CD4-positive, alpha-beta memory T cell (primary cell): ENCODE data around the gene TMIGD2. TPM values are rescaled to one million over a fixed set of nuclear protein-coding genes. Genes with fewer than 3 reads are reported as not detected.
"Not testable (repeated sequence)": the region's sequence is repeated elsewhere in the genome, so short reads cannot be mapped to it uniquely, and the experiment has no call there.

Experiments
- CTCF ChIA-PET: fragments of 350-600 bp; sonication (Branson Sonifier 250); formaldehyde crosslinking; loops from one replicate; lab custom pipeline; 2021; ENCODE audit warnings: inconsistent platforms; ENCODE audit not compliant: partially characterized antibody; lab: Charles Lee
- POLR2A ChIA-PET: fragments of 350-600 bp; sonication (Branson Sonifier 250); formaldehyde crosslinking; loops from one replicate; lab custom pipeline; 2021; ENCODE audit not compliant: partially characterized antibody; lab: Charles Lee
- DNase-seq, 5 donors: peaks; one replicate each; pipeline versions ENCODE4 v3.0.0 to v3.0.0-alpha.2; 2020 to 2022; ENCODE audit warnings: mixed read lengths in 1 of 5
- H3K27ac ChIP-seq: one replicate; pipeline ENCODE4 v1.7.0; 2013; ENCODE audit warnings: low read depth, low read length
- H3K27me3 ChIP-seq: 2 replicates; pipeline ENCODE4 v1.7.0; 2013; ENCODE audit warnings: mild to moderate bottlenecking, low read length, moderate library complexity; ENCODE audit not compliant: insufficient read depth
- H3K36me3 ChIP-seq: 2 replicates; pipeline ENCODE4 v1.7.0; 2013; ENCODE audit warnings: mild to moderate bottlenecking, low read length, moderate library complexity; ENCODE audit not compliant: insufficient read depth
- H3K4me1 ChIP-seq: 2 replicates; pipeline ENCODE4 v1.7.0; 2013; ENCODE audit warnings: mild to moderate bottlenecking, low read length, moderate library complexity; ENCODE audit not compliant: insufficient read depth
- H3K4me3 ChIP-seq, 2 donors: one replicate each; pipeline ENCODE4 v1.7.0; 2013; ENCODE audit warnings: low read length in 2 of 2, mild to moderate bottlenecking in 1 of 2
- H3K9me3 ChIP-seq, 2 donors: one replicate each; pipeline ENCODE4 v1.7.0; 2013; ENCODE audit warnings: low read length in 2 of 2, control low read depth in 1 of 2; ENCODE audit not compliant: control insufficient read depth in 1 of 2
- H3K27ac Mint-ChIP-seq, 7 donors: one replicate each; pipeline ENCODE4 v1.8.0; 2020 to 2021; ENCODE audit warnings: mixed read lengths in 7 of 7, mild to moderate bottlenecking in 6 of 7, inconsistent platforms in 3 of 7, moderate library complexity in 3 of 7
- H3K27me3 Mint-ChIP-seq, 2 donors: one replicate each; pipeline ENCODE4 v1.8.0; 2020 to 2021; ENCODE audit warnings: mixed read lengths in 2 of 2
- H3K36me3 Mint-ChIP-seq, 2 donors: one replicate each; pipeline ENCODE4 v1.8.0; 2020 to 2021; ENCODE audit warnings: mixed read lengths in 2 of 2, inconsistent platforms in 1 of 2, mild to moderate bottlenecking in 1 of 2
- H3K4me1 Mint-ChIP-seq, 4 donors: one replicate each; pipeline ENCODE4 v1.8.0; 2020 to 2021; ENCODE audit warnings: mixed read lengths in 4 of 4, mild to moderate bottlenecking in 1 of 4
- H3K4me3 Mint-ChIP-seq, 8 donors: one replicate each; pipeline ENCODE4 v1.8.0; 2020 to 2021; ENCODE audit warnings: mixed read lengths in 8 of 8, mild to moderate bottlenecking in 7 of 8, moderate library complexity in 6 of 8, inconsistent platforms in 3 of 8
- H3K9me3 Mint-ChIP-seq, 8 donors: one replicate each; pipeline ENCODE4 v1.8.0; 2020 to 2021; ENCODE audit warnings: mixed read lengths in 8 of 8, mild to moderate bottlenecking in 5 of 8, inconsistent platforms in 3 of 8, moderate library complexity in 1 of 8
- intact Hi-C: fragments of 100-400 bp; cut with micrococcal nuclease; formaldehyde crosslinking; loops from one replicate; pipeline ENCODE4 v1.15.1; 2023
- polyA plus RNA-seq, 2 donors: library from polyadenylated mRNA; unstranded; fragments of 300-500 nt; fragmentation: Illumina TruSeq; gene quantifications; one replicate each; pipeline ENCODE4 v1.2.3, GENCODE V29; 2021
- total RNA-seq, 2 experiments: library from RNA; stranded (reverse); gene quantifications; one replicate each; pipeline ENCODE4 v1.2.3, GENCODE V29; 2021

TMIGD2 gene
- total RNA-seq (1 to 10 TPM; 6.9 to 9.3 TPM), polyA plus RNA-seq (10 to 100 TPM; 22.9 to 23.7 TPM)

- peaks cover 0 to 6% of the 10 kb centered on the region in 2 donors for H3K27me3 Mint-ChIP-seq
- no peaks in the 10 kb centered on the region for H3K27me3 ChIP-seq
- ChIA-PET CTCF (no interaction called here), POLR2A (interaction anchor here (1.0 to 1.5 kb wide), 2 partner anchors 26 to 41 kb away, joined by 3 to 6 read pairs; no protein-coding TSS in a partner anchor)
- no peak within 1 kb of the TSS for H3K4me3 ChIP-seq
- no peak within 1 kb of the TSS for H3K27ac ChIP-seq
- H3K4me1 Mint-ChIP-seq = peaks cover 13 to 32% (median 23%) of the 10 kb centered on the region in 4 donors
- DNase-seq = no peak
- no peaks in the 10 kb centered on the region for H3K36me3 ChIP-seq
- H3K36me3 Mint-ChIP-seq = no peaks in the 10 kb centered on the region
- H3K9me3 ChIP-seq = no peaks in the 10 kb centered on the region
- intact Hi-C loops = loop anchor here (5.0 kb wide), 1 partner anchor 40 kb away; the partner anchor contains the start of gene MPND
- H3K4me1 ChIP-seq = peaks cover 18% of the 10 kb centered on the region
- peak within 1 kb of the TSS; percentile 78 to 91 (median 85) for H3K4me3 Mint-ChIP-seq
- H3K27ac Mint-ChIP-seq = peak within 1 kb of the TSS; percentile 13 to 95 (median 91)
- H3K9me3 Mint-ChIP-seq = no peaks in the 10 kb centered on the region
These were observed at the start of gene TMIGD2 for GRCh38 chr19:4302243-4302640. TSS of gene TMIGD2 (minus strand) at chr19:4302389. CDS start at chr19:4302385, 4 bp downstream.

GRCh38 chr19:4350726-4351125 lies 48.5 kb upstream of the TMIGD2 start:
- POLR2A ChIA-PET = no interaction called here
- no peak overlapping the region for H3K4me3 ChIP-seq
- DNase-seq = no peak
- intact Hi-C loops = no loop called here
- Mint-ChIP-seq H3K27me3 (no peaks in the 10 kb centered on the region), H3K4me3 (no peak overlapping the region), H3K9me3 (peaks cover 0 to under 1% (median 0%) of the 10 kb centered on the region in 8 donors), H3K4me1 (peaks cover 0 to 4% (median 2%) of the 10 kb centered on the region in 4 donors), H3K27ac (peak overlapping the region in 2 of 7 donors; percentile 55 to 57), H3K36me3 (peaks cover 4 to 6% of the 10 kb centered on the region in 2 donors)
- no peaks in the 10 kb centered on the region for H3K4me1 ChIP-seq
- no peaks in the 10 kb centered on the region for H3K27me3 ChIP-seq
- no peaks in the 10 kb centered on the region for H3K36me3 ChIP-seq
- H3K27ac ChIP-seq = no peak overlapping the region
- CTCF ChIA-PET = interaction anchor here (0.6 kb wide), 1 partner anchor 491 kb away, joined by 3 read pairs; no protein-coding TSS in a partner anchor
- no peaks in the 10 kb centered on the region for H3K9me3 ChIP-seq

GRCh38 chr19:4350111-4350510 lies 47.9 kb upstream of the TMIGD2 start:
- DNase-seq = no peak
- ChIA-PET POLR2A (no interaction called here), CTCF (no interaction called here)
- no peaks in the 10 kb centered on the region for H3K9me3 ChIP-seq
- no peaks in the 10 kb centered on the region for H3K9me3 Mint-ChIP-seq
- peaks cover 3 to 7% (median 5%) of the 10 kb centered on the region in 4 donors for H3K4me1 Mint-ChIP-seq
- H3K4me3 Mint-ChIP-seq = no peak overlapping the region
- intact Hi-C loops = no loop called here
- H3K36me3 Mint-ChIP-seq = peaks cover 4 to 10% of the 10 kb centered on the region in 2 donors
- H3K4me3 ChIP-seq = no peak overlapping the region
- no peaks in the 10 kb centered on the region for H3K4me1 ChIP-seq
- H3K27me3 Mint-ChIP-seq = no peaks in the 10 kb centered on the region
- H3K27ac ChIP-seq = no peak overlapping the region
- no peaks in the 10 kb centered on the region for H3K27me3 ChIP-seq
- no peaks in the 10 kb centered on the region for H3K36me3 ChIP-seq
- H3K27ac Mint-ChIP-seq = peak overlapping the region in 4 of 7 donors; percentile 52 to 60 (median 56)

GRCh38 chr19:4349225-4349624 lies 47.0 kb upstream of the TMIGD2 start:
- H3K9me3 Mint-ChIP-seq, H3K4me3 Mint-ChIP-seq: not testable (repeated sequence)

GRCh38 chr19:4347521-4347920 lies 45.3 kb upstream of the TMIGD2 start:
- intact Hi-C loops = no loop called here
- Histone ChIP-seq H3K9me3 (no peaks in the 10 kb centered on the region), H3K27ac (no peak overlapping the region), H3K4me3 (no peak overlapping the region), H3K4me1 (peaks cover 8% of the 10 kb centered on the region), H3K27me3 (no peaks in the 10 kb centered on the region), H3K36me3 (no peaks in the 10 kb centered on the region)
- no peaks in the 10 kb centered on the region for H3K9me3 Mint-ChIP-seq
- POLR2A ChIA-PET = no interaction called here
- no peak overlapping the region for H3K4me3 Mint-ChIP-seq
- peaks cover 4 to 16% of the 10 kb centered on the region in 2 donors for H3K36me3 Mint-ChIP-seq
- CTCF ChIA-PET = no interaction called here
- H3K4me1 Mint-ChIP-seq = peaks cover 6 to 19% (median 10%) of the 10 kb centered on the region in 4 donors
- H3K27ac Mint-ChIP-seq = no peak overlapping the region
- H3K27me3 Mint-ChIP-seq = no peaks in the 10 kb centered on the region
- DNase-seq = no peak

More at GRCh38 chr19:4349225-4349624, 47.0 kb upstream of the TMIGD2 start:
- intact Hi-C loops, H3K9me3 ChIP-seq, H3K36me3 ChIP-seq, H3K4me3 ChIP-seq, DNase-seq, H3K27me3 ChIP-seq, H3K27ac ChIP-seq, H3K27me3 Mint-ChIP-seq, H3K4me1 ChIP-seq, POLR2A ChIA-PET, H3K27ac Mint-ChIP-seq, H3K4me1 Mint-ChIP-seq: not testable (repeated sequence)
- CTCF ChIA-PET = interaction anchor here (0.7 kb wide), 1 partner anchor 83 kb away, joined by 3 read pairs; no protein-coding TSS in a partner anchor
- peaks cover 4 to 10% of the 10 kb centered on the region in 2 donors for H3K36me3 Mint-ChIP-seq

GRCh38 chr19:4346020-4346383 lies 43.8 kb upstream of the TMIGD2 start:
- Mint-ChIP-seq H3K36me3 (peaks cover 4 to 16% of the 10 kb centered on the region in 2 donors), H3K4me1 (peaks cover 6 to 25% (median 15%) of the 10 kb centered on the region in 4 donors), H3K9me3 (no peaks in the 10 kb centered on the region), H3K4me3 (peak overlapping the region in 3 of 8 donors; percentile 32 to 50 (median 35)), H3K27ac (peak overlapping the region in 2 of 7 donors; percentile 42 to 49), H3K27me3 (no peaks in the 10 kb centered on the region)
- Histone ChIP-seq H3K9me3 (no peaks in the 10 kb centered on the region), H3K4me1 (peaks cover 15% of the 10 kb centered on the region), H3K36me3 (no peaks in the 10 kb centered on the region), H3K27me3 (no peaks in the 10 kb centered on the region), H3K4me3 (no peak overlapping the region), H3K27ac (no peak overlapping the region)
- ChIA-PET POLR2A (no interaction called here), CTCF (no interaction called here)
- no peak for DNase-seq
- intact Hi-C loops = no loop called here

GRCh38 chr19:4345342-4346019 lies 43.3 kb upstream of the TMIGD2 start:
- Mint-ChIP-seq H3K4me3 (peak overlapping the region; percentile 35 to 82 (median 62)), H3K4me1 (peaks cover 6 to 25% (median 15%) of the 10 kb centered on the region in 4 donors), H3K27me3 (no peaks in the 10 kb centered on the region), H3K36me3 (peaks cover 4 to 16% of the 10 kb centered on the region in 2 donors), H3K9me3 (no peaks in the 10 kb centered on the region), H3K27ac (peak overlapping the region in 3 of 7 donors; percentile 27 to 42 (median 38))
- intact Hi-C loops = no loop called here
- ChIA-PET CTCF (interaction anchor here (0.7 kb wide), 1 partner anchor 75 kb away, joined by 5 read pairs; no protein-coding TSS in a partner anchor), POLR2A (no interaction called here)
- DNase-seq = no peak
- Histone ChIP-seq H3K27ac (no peak overlapping the region), H3K4me1 (peaks cover 15% of the 10 kb centered on the region), H3K4me3 (no peak overlapping the region), H3K36me3 (no peaks in the 10 kb centered on the region), H3K9me3 (no peaks in the 10 kb centered on the region), H3K27me3 (no peaks in the 10 kb centered on the region)
